GM23338 (cell line): ENCODE results near the gene GALNT7. TPM values are rescaled to one million over a fixed set of nuclear protein-coding genes. Genes with fewer than 3 reads are reported as not detected.

ENCODE experiments used
- ATAC-seq: fragments of 200-7000 bp; cut with Tn5 transposase; 3 replicates; pipeline ENCODE4 v1.9.1; 2020
- DNase-seq: peaks from one replicate; pipeline ENCODE4 v3.0.0-alpha.2; 2015; ENCODE audit warnings: low spot score
- H2AFZ ChIP-seq: fragments of 200-600 bp; sonication (generic); 2 replicates; pipeline ENCODE4 v1.8.0; 2016; ENCODE audit warnings: antibody characterized with exemption, mild to moderate bottlenecking, moderate library complexity
- H3F3A ChIP-seq: fragments of 200-600 bp; sonication (generic); replicated peaks from 2 replicates; pipeline ENCODE4 v1.8.0; 2017; ENCODE audit warnings: antibody characterized with exemption, mixed run types, low read depth
- H3K27ac ChIP-seq: fragments of 200-600 bp; sonication (generic); 2 replicates; pipeline ENCODE4 v1.6.1; 2016; ENCODE audit warnings: low read depth
- H3K27me3 ChIP-seq: fragments of 200-600 bp; sonication (generic); 2 replicates; pipeline ENCODE4 v1.8.0; 2016; ENCODE audit warnings: mild to moderate bottlenecking, mixed run types, moderate library complexity; ENCODE audit not compliant: insufficient read depth
- H3K36me3 ChIP-seq: fragments of 200-600 bp; sonication (generic); 2 replicates; pipeline ENCODE4 v1.8.0; 2016; ENCODE audit warnings: mild to moderate bottlenecking; ENCODE audit not compliant: insufficient read depth
- H3K4me1 ChIP-seq: fragments of 200-600 bp; sonication (generic); 2 replicates; pipeline ENCODE4 v1.8.0; 2016; ENCODE audit warnings: mild to moderate bottlenecking, moderate library complexity; ENCODE audit not compliant: insufficient read depth
- H3K4me2 ChIP-seq: fragments of 200-600 bp; sonication (generic); 2 replicates; pipeline ENCODE4 v1.7.1; 2017; ENCODE audit warnings: mixed run types
- H3K4me3 ChIP-seq: fragments of 200-600 bp; sonication (generic); 2 replicates; pipeline ENCODE4 v1.6.1; 2016; ENCODE audit warnings: mixed run types
- H3K79me2 ChIP-seq: fragments of 200-600 bp; sonication (generic); replicated peaks from 2 replicates; pipeline ENCODE4 v1.8.0; 2017; ENCODE audit warnings: mild to moderate bottlenecking; ENCODE audit not compliant: insufficient read depth
- H3K9me2 ChIP-seq: fragments of 200-600 bp; sonication (generic); 2 replicates; pipeline ENCODE4 v1.8.0; 2017; ENCODE audit not compliant: insufficient read depth
- H4K20me1 ChIP-seq: fragments of 200-600 bp; sonication (generic); replicated peaks from 2 replicates; pipeline ENCODE4 v1.8.0; 2017; ENCODE audit warnings: mild to moderate bottlenecking; ENCODE audit not compliant: insufficient read depth
- H3K27ac Mint-ChIP-seq: 2 replicates; pipeline ENCODE4 v1.8.0; 2020; ENCODE audit warnings: inconsistent platforms, mild to moderate bottlenecking, moderate library complexity, mixed read lengths
- H3K27me3 Mint-ChIP-seq: 3 replicates; pipeline ENCODE4 v1.8.0; 2022; ENCODE audit warnings: low read depth, mild to moderate bottlenecking, moderate library complexity, mixed read lengths, inconsistent platforms; ENCODE audit not compliant: insufficient read depth, poor library complexity
- H3K36me3 Mint-ChIP-seq: 3 replicates; pipeline ENCODE4 v1.8.0; 2021; ENCODE audit warnings: low read depth, mild to moderate bottlenecking, inconsistent platforms, moderate library complexity, mixed read lengths
- H3K4me1 Mint-ChIP-seq: 3 replicates; pipeline ENCODE4 v1.8.0; 2020; ENCODE audit warnings: mild to moderate bottlenecking, inconsistent platforms, mixed read lengths
- H3K4me3 Mint-ChIP-seq: 3 replicates; pipeline ENCODE4 v1.8.0; 2021; ENCODE audit warnings: moderate library complexity, mild to moderate bottlenecking, inconsistent platforms, mixed read lengths
- H3K9me3 Mint-ChIP-seq: 3 replicates; pipeline ENCODE4 v1.8.0; 2020; ENCODE audit warnings: moderate library complexity, mild to moderate bottlenecking, inconsistent platforms, mixed read lengths
- CREB1 ChIP-seq: fragments of 250-450 bp; sonication (Bioruptor Pico); IDR thresholded peaks from 2 replicates; pipeline ENCODE4 v1.5.0; 2020; ENCODE audit warnings: low read depth, mild to moderate bottlenecking, moderate library complexity
- CTCF ChIP-seq, 2 experiments: fragments of 200-600 bp in 1 of 2; sonication (generic) in 1 of 2; conservative IDR thresholded peaks; 2 replicates each; pipeline versions ENCODE4 v1.5.1 to v1.6.1; 2016 to 2017; ENCODE audit warnings: antibody characterized with exemption in 2 of 2, low read depth in 2 of 2, mild to moderate bottlenecking in 2 of 2, moderate library complexity in 1 of 2
- ETS1 ChIP-seq: IDR thresholded peaks from 2 replicates; pipeline ENCODE4 v1.6.1; 2016; ENCODE audit warnings: antibody characterized with exemption
- EZH2 ChIP-seq: fragments of 200-600 bp; sonication (generic); IDR thresholded peaks from one replicate; pipeline ENCODE4 v1.8.0; 2017; ENCODE audit warnings: antibody characterized with exemption, mild to moderate bottlenecking, low read depth; ENCODE audit not compliant: unreplicated experiment
- EZH2phosphoT487 ChIP-seq: fragments of 200-600 bp; sonication (generic); IDR thresholded peaks from one replicate; pipeline ENCODE4 v1.8.1; 2018; ENCODE audit warnings: antibody characterized with exemption; ENCODE audit not compliant: unreplicated experiment
- JUNB ChIP-seq: IDR thresholded peaks from one replicate; pipeline ENCODE4 v1.6.1; 2016; ENCODE audit warnings: antibody characterized with exemption; ENCODE audit not compliant: unreplicated experiment
- NANOG ChIP-seq: IDR thresholded peaks from 2 replicates; pipeline ENCODE4 v1.6.1; 2016; ENCODE audit warnings: antibody characterized with exemption, borderline replicate concordance
- POLR2AphosphoS5 ChIP-seq: IDR thresholded peaks from 2 replicates; pipeline ENCODE4 v1.6.1; 2016; ENCODE audit warnings: antibody characterized with exemption, low read depth
- REST ChIP-seq: IDR thresholded peaks from one replicate; pipeline ENCODE4 v1.6.1; 2018; ENCODE audit warnings: antibody characterized with exemption; ENCODE audit not compliant: unreplicated experiment
- STAT1 ChIP-seq: IDR thresholded peaks from one replicate; pipeline ENCODE4 v1.6.1; 2016; ENCODE audit warnings: antibody characterized with exemption; ENCODE audit not compliant: unreplicated experiment
- ZNF114 ChIP-seq: fragments of 250-450 bp; sonication (Bioruptor Pico); IDR thresholded peaks from 2 replicates; pipeline ENCODE4 v1.5.0; 2020; ENCODE audit warnings: mild to moderate bottlenecking, moderate library complexity
- ZNF331 ChIP-seq: fragments of 250-450 bp; sonication (Bioruptor Pico); IDR thresholded peaks from 2 replicates; pipeline ENCODE4 v1.5.0; 2020; ENCODE audit warnings: low read depth, mild to moderate bottlenecking, moderate library complexity
- polyA plus RNA-seq: library from polyadenylated mRNA; unstranded; fragments of >200 nt; fragmentation: Nextera tagmentation; extraction: Ambion mirVana; gene quantifications from 2 replicates; pipeline ENCODE4 v1.2.1, GENCODE V29; 2016
- total RNA-seq: library from RNA; depleted of rRNA; stranded (reverse); fragments of >200 nt; shearing (Covaris generic); gene quantifications from 2 replicates; pipeline ENCODE4 v1.2.3, GENCODE V29; 2014

GALNT7 gene
- total and polyA plus RNA-seq, 2 experiments from 2014 or later, result 31.8 to 72.2 TPM

GRCh38 chr4:173367285-173367684 lies 198.7 kb downstream of the GALNT7 start (continued):
- TF ChIP-seq ETS1 (no peak), EZH2 (no peak), JUNB (no peak), EZH2phosphoT487 (no peak), ZNF114 (CRISPR knock-in tag) (no peak)

- Mint-ChIP-seq H3K27ac (no peak overlapping the region), H3K9me3 (no peaks in the 10 kb centered on the region; the same call in 2 of the 3 replicates), H3K27me3 (peaks cover 16% of the 10 kb centered on the region), H3K36me3 (no peaks in the 10 kb centered on the region), H3K4me1 (peaks cover 8% of the 10 kb centered on the region), H3K4me3 (no peak overlapping the region)
- DNase-seq (no peak), ATAC-seq (no peak)
- Histone ChIP-seq H3K4me3 (no peak overlapping the region), H2AFZ (no peak overlapping the region), H3K4me1 (peaks cover 7% of the 10 kb centered on the region), H3K79me2 (peaks cover 4% of the 10 kb centered on the region; the same call in 1 of the 2 replicates), H3K27ac (no peak overlapping the region), H3K36me3 (no peaks in the 10 kb centered on the region), H3K9me2 (no peaks in the 10 kb centered on the region), H3K27me3 (peaks cover 10% of the 10 kb centered on the region; the same call in 1 of the 2 replicates), H3K4me2 (no peak overlapping the region), H4K20me1 (no peaks in the 10 kb centered on the region), H3F3A (0 out of 2 replicates have a peak, but pooled peaks cover 2% of the 10 kb centered on the region)
- no peak for TF ChIP-seq JUNB
- TF ChIP-seq CTCF (conservative IDR thresholded peaks at IDR 0.05; ENCODE audit: low read depth in 2 of 2), result no peak
- TF ChIP-seq ZNF331, result no peak
- no peak for TF ChIP-seq STAT1
- no peak for TF ChIP-seq ZNF114 (CRISPR knock-in tag)
- TF ChIP-seq NANOG, result no peak
- no peak for TF ChIP-seq EZH2
- no peak for TF ChIP-seq EZH2phosphoT487
- TF ChIP-seq CREB1 (CRISPR knock-in tag), result no peak
- no peak for TF ChIP-seq REST
- no peak for TF ChIP-seq POLR2AphosphoS5
- TF ChIP-seq ETS1, result no peak
Measured at GRCh38 chr4:173367946-173368345, 199.3 kb downstream of the GALNT7 start.
